Stimulated activated CD8-positive, alpha-beta memory T cell treated with anti-CD3 and anti-CD28 coated beads, Interleukin-4, amount 100 ng/mL, for 24 hours (primary cell): Measurements from ENCODE around the gene KRTAP9-7.
"Not testable (repeated sequence)": the region's sequence is repeated elsewhere in the genome, so short reads cannot be mapped to it uniquely, and the experiment has no call there.

Experiments
- DNase-seq: peaks from one replicate; pipeline ENCODE4 v3.0.0-alpha.2; 2020; ENCODE audit warnings: low read depth

The KRTAP9-7 gene

GRCh38 chr17:41275648-41276190 is at the start of gene KRTAP9-7:
KRTAP9-7 (plus strand) TSS chr17:41275698; CDS start chr17:41275698, 0 bp downstream.
- DNase-seq = not testable (repeated sequence)

- DNase-seq = no peak
Measured at GRCh38 chr17:41226051-41226450, 49.4 kb upstream of the KRTAP9-7 start.

DNA sequence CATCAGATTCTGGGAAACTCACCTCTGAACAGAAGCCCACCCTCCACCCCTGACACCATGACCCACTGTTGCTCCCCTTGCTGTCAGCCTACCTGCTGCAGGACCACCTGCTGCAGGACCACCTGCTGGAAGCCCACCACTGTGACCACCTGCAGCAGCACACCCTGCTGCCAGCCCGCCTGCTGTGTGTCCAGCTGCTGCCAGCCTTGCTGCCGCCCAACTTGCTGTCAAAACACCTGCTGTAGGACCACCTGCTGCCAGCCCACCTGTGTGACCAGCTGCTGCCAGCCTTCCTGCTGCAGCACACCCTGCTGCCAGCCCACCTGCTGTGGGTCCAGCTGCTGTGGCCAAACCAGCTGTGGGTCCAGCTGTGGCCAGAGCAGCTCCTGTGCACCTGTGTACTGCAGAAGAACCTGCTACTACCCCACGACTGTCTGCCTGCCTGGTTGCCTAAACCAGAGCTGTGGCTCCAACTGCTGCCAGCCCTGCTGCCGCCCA is 48.9 kb upstream of the KRTAP9-7 start, which contains the start of gene KRTAP9-2:
KRTAP9-2 (plus strand) TSS at position 51 of the 498 bp plus-strand sequence; CDS start at position 58, 7 bp downstream.
- not testable (repeated sequence) for DNase-seq

GRCh38 chr17:41230094-41230493 is 45.4 kb upstream of the KRTAP9-7 start:
- DNase-seq = no peak

GRCh38 chr17:41231731-41232130 is 43.8 kb upstream of the KRTAP9-7 start:
- no peak for DNase-seq

GRCh38 chr17:41232399-41233105 is 42.9 kb upstream of the KRTAP9-7 start, which contains the start of gene KRTAP9-3:
KRTAP9-3 (plus strand) TSS chr17:41232449; CDS start chr17:41232502, 53 bp downstream.
- not testable (repeated sequence) for DNase-seq

GRCh38 chr17:41237116-41237515 is 38.4 kb upstream of the KRTAP9-7 start:
- DNase-seq = not testable (repeated sequence)

- DNase-seq = not testable (repeated sequence)
Measured at GRCh38 chr17:41237949-41238437, 37.5 kb upstream of the KRTAP9-7 start, which contains the start of gene KRTAP9-8. KRTAP9-8 (plus strand) TSS chr17:41237999; CDS start chr17:41238052, 53 bp downstream.

GRCh38 chr17:41246995-41247787 is 28.3 kb upstream of the KRTAP9-7 start:
- DNase-seq = not testable (repeated sequence)

- DNase-seq = not testable (repeated sequence)
Measured at GRCh38 chr17:41249637-41250240, 25.8 kb upstream of the KRTAP9-7 start, which contains the start of gene KRTAP9-4. KRTAP9-4 (plus strand) TSS chr17:41249687; CDS start chr17:41249721, 34 bp downstream.

DNA sequence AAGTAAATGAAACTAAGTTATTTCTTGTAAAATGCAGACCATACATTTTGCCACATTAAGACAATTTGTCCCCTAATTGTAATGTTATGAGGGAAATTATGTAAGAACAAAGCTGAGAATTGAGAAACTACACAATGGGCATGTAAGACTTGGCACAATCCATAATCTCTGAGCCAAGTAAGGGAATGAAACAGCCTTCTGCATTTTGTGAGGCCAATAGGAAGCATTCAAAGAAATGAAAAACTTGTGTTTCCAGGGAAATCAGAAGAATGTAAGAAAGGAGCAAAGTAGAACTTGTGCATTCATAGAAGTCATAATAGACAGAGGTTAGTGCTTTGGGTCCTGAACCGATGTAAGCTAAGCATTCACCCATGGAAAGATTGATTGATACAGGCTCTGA is 24.2 kb upstream of the KRTAP9-7 start:
- no peak for DNase-seq

GRCh38 chr17:41254861-41255260 is 20.6 kb upstream of the KRTAP9-7 start:
- no peak for DNase-seq

- not testable (repeated sequence) for DNase-seq
Measured at GRCh38 chr17:41255381-41256290, 19.9 kb upstream of the KRTAP9-7 start, which contains the start of gene KRTAP9-9. KRTAP9-9 (plus strand) TSS chr17:41255384.

DNA sequence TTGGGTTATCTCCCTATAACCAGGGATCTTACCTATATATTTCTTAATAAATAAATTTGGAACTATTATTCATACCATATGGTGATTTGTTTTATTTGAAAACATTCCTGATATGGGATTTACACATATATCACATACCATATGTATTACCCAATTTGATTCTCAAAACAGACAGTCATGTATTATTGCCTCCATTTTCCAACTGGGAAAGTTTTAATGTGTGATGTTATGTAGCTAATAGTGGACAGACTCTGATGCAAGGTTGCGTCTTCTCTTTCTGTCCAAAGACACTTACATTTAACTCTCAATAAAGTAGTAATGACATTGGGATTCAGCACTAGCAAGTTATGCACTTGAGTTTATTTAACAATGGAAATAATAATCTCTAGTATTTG is 19.2 kb upstream of the KRTAP9-7 start:
- no peak for DNase-seq

GRCh38 chr17:41258406-41258805 is 17.1 kb upstream of the KRTAP9-7 start:
- DNase-seq = no peak

GRCh38 chr17:41263212-41263611 is 12.3 kb upstream of the KRTAP9-7 start:
- no peak for DNase-seq

DNA sequence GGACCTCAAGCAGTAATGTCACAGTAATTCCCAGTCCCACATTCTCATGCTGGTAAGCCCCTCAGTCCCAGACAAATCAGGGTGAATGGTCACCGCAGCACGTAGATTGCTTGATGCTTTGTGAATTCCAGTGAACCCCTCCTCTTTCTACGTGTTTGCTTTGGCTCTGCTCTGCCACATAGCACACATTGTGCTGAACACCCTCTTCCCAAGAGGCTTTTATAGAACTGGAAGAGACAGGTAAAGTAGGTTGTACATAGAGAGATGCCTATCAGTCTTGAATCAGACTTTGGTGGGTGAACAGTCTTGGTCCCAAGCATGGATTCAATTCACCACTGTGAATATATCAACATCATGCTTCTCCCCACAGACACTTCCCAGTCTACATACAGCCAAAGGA is 10.9 kb upstream of the KRTAP9-7 start:
- no peak for DNase-seq

- no peak for DNase-seq
Measured at GRCh38 chr17:41265078-41265477, 10.4 kb upstream of the KRTAP9-7 start, which contains the start of gene KRTAP9-6. KRTAP9-6 (plus strand) TSS chr17:41265378; CDS start chr17:41265378, 0 bp downstream.

GRCh38 chr17:41267711-41268110 is 7.8 kb upstream of the KRTAP9-7 start:
- DNase-seq = no peak

DNA sequence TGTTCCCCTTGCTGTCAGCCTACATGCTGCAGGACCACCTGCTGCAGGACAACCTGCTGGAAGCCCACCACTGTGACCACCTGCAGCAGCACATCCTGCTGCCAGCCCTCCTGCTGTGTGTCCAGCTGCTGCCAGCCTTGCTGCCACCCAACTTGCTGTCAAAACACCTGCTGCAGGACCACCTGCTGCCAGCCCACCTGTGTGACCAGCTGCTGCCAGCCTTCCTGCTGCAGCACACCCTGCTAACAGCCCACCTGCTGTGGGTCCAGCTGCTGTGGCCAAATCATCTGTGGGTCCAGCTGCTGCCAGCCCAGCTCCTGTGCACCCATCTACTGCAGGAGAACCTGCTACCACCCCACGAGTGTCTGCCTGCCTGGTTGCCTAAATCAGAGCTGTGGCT is 4.2 kb upstream of the KRTAP9-7 start:
- DNase-seq = not testable (repeated sequence)
